OCI-LY1 (cell line): ENCODE measurements around the gene RAB15.

Experiments used
- H2AFZ ChIP-seq: fragments of 200-600 bp; sonication (generic), shearing (Covaris generic); 2 replicates; pipeline ENCODE4 v1.6.0; 2014; ENCODE audit warnings: antibody characterized with exemption, mild to moderate bottlenecking, low read length
- H3F3A ChIP-seq: fragments of 200-600 bp; sonication (generic), shearing (Covaris generic); 2 replicates; pipeline ENCODE4 v1.6.0; 2014; ENCODE audit warnings: mild to moderate bottlenecking, antibody characterized with exemption, low read length, moderate library complexity; ENCODE audit not compliant: insufficient read depth
- H3K27ac ChIP-seq: fragments of 200-600 bp; sonication (generic); 2 replicates; pipeline ENCODE4 v1.5.1; 2014; ENCODE audit warnings: low read length, mixed run types, mild to moderate bottlenecking, low read depth; ENCODE audit not compliant: poor library complexity, severe bottlenecking
- H3K27me3 ChIP-seq: fragments of 200-600 bp; sonication (generic); 2 replicates; pipeline ENCODE4 v1.6.0; 2014; ENCODE audit warnings: antibody characterized with exemption, mild to moderate bottlenecking, low read length, moderate library complexity; ENCODE audit not compliant: insufficient read depth
- H3K36me3 ChIP-seq: fragments of 200-600 bp; sonication (generic); 2 replicates; pipeline ENCODE4 v1.6.1; 2014; ENCODE audit warnings: mild to moderate bottlenecking, antibody characterized with exemption, low read length, moderate library complexity, mixed read lengths; ENCODE audit not compliant: insufficient read depth
- H3K4me1 ChIP-seq: fragments of 200-600 bp; sonication (generic); 2 replicates; pipeline ENCODE4 v1.5.1; 2014; ENCODE audit warnings: mild to moderate bottlenecking, low read length, moderate library complexity; ENCODE audit not compliant: insufficient read depth, severe bottlenecking
- H3K4me2 ChIP-seq: fragments of 200-600 bp; sonication (generic), shearing (Covaris generic); 2 replicates; pipeline ENCODE4 v1.6.1; 2014; ENCODE audit warnings: low read length
- H3K4me3 ChIP-seq: fragments of 200-600 bp; sonication (generic); 2 replicates; pipeline ENCODE4 v1.5.1; 2014; ENCODE audit warnings: low read length, low read depth, mild to moderate bottlenecking, mixed read lengths; ENCODE audit not compliant: poor library complexity, severe bottlenecking
- H3K79me2 ChIP-seq: fragments of 200-600 bp; shearing (Covaris generic); 2 replicates; pipeline ENCODE4 v1.6.1; 2016; ENCODE audit warnings: mixed run types, low read length, mixed read lengths; ENCODE audit not compliant: insufficient read depth
- H3K9ac ChIP-seq: fragments of 200-600 bp; sonication (generic), shearing (Covaris generic); 2 replicates; pipeline ENCODE4 v1.6.1; 2014; ENCODE audit warnings: mild to moderate bottlenecking, low read length, mixed read lengths
- H3K9me2 ChIP-seq: fragments of 200-600 bp; sonication (generic), shearing (Covaris generic); 2 replicates; pipeline ENCODE4 v1.6.1; 2014; ENCODE audit warnings: low read depth, mild to moderate bottlenecking, low read length, mixed read lengths
- H3K9me3 ChIP-seq: fragments of 200-600 bp; shearing (Covaris generic); 2 replicates; pipeline ENCODE4 v1.6.1; 2014; ENCODE audit warnings: low read length, mixed read lengths
- H4K20me1 ChIP-seq: fragments of 200-600 bp; sonication (generic), shearing (Covaris generic); 2 replicates; pipeline ENCODE4 v1.6.0; 2016; ENCODE audit warnings: mild to moderate bottlenecking, low read length; ENCODE audit not compliant: insufficient read depth
- EZH2 ChIP-seq: fragments of 200-600 bp; sonication (generic), shearing (Covaris generic); IDR thresholded peaks from 2 replicates; pipeline ENCODE4 v1.8.0; 2017; ENCODE audit warnings: borderline replicate concordance, mixed run types, mild to moderate bottlenecking, antibody characterized with exemption, low read length, moderate library complexity, mixed read lengths
- TF ChIP-seq, protein P1 (sequence below): fragments of 200-600 bp; sonication (generic), shearing (Covaris generic); IDR thresholded peaks from 2 replicates; pipeline ENCODE4 v1.5.1; 2017; ENCODE audit warnings: mild to moderate bottlenecking, antibody characterized with exemption, low read length, moderate library complexity, mixed read lengths

Gene RAB15

DNA sequence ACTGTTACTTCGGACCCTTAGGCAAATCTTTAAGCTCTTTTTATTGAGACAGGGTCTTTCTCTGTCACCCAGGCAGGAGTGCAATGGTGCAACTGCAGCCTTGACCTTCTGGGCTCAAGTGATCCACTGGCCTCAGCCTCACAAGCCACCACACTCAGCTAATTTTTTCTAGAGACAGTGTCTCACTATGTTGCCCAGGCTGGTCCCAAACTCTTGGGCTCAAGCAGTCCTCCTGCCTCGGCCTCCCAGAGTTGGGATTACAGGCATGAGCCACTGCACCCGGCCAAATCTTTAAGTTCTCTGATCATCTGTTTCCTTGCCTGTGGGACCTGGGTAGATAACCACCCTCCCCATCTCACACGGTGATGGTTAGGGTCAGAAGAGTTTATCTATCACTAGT, 27.3 kb downstream of the RAB15 start:
- Histone ChIP-seq H3K4me1 (no peaks in the 10 kb centered on the region), H3K9me3 (no peaks in the 10 kb centered on the region), H3K9ac (no peak overlapping the region), H3K79me2 (no peaks in the 10 kb centered on the region), H3K27ac (no peak overlapping the region), H4K20me1 (no peaks in the 10 kb centered on the region), H3K27me3 (no peaks in the 10 kb centered on the region), H3K4me2 (no peak overlapping the region), H3K9me2 (no peaks in the 10 kb centered on the region), H2AFZ (no peak overlapping the region), H3F3A (no peaks in the 10 kb centered on the region), H3K4me3 (no peak overlapping the region), H3K36me3 (peaks cover 17% of the 10 kb centered on the region; the same call in 1 of the 2 replicates)
- TF ChIP-seq EZH2: no peak
- TF ChIP-seq, protein P1, sequence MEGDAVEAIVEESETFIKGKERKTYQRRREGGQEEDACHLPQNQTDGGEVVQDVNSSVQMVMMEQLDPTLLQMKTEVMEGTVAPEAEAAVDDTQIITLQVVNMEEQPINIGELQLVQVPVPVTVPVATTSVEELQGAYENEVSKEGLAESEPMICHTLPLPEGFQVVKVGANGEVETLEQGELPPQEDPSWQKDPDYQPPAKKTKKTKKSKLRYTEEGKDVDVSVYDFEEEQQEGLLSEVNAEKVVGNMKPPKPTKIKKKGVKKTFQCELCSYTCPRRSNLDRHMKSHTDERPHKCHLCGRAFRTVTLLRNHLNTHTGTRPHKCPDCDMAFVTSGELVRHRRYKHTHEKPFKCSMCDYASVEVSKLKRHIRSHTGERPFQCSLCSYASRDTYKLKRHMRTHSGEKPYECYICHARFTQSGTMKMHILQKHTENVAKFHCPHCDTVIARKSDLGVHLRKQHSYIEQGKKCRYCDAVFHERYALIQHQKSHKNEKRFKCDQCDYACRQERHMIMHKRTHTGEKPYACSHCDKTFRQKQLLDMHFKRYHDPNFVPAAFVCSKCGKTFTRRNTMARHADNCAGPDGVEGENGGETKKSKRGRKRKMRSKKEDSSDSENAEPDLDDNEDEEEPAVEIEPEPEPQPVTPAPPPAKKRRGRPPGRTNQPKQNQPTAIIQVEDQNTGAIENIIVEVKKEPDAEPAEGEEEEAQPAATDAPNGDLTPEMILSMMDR: no peak

DNA sequence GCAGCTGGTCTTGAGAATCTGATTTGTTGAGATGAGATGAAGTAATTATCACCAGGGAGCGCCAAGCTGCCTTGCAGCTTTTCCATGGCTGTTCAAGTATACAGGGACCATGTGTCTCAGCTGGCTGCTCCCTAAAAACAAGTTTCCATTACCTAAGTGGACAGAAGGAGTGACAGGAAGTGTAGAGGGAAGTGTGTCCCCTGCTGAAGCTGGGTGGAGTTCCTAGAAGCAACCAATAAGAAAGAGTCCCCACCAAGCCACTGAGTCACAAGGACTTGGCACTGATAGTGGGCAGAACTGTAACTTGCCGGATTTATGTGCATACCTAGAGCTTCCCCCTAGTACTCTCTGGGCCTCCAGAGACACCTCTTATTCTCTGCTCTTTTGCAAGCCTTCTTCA, 28.1 kb downstream of the RAB15 start:
- Histone ChIP-seq H3K9me3 (no peaks in the 10 kb centered on the region), H3K27ac (no peak overlapping the region), H3K4me3 (no peak overlapping the region), H4K20me1 (no peaks in the 10 kb centered on the region), H2AFZ (no peak overlapping the region), H3K4me2 (no peak overlapping the region), H3K79me2 (no peaks in the 10 kb centered on the region), H3K9ac (no peak overlapping the region), H3K36me3 (peaks cover 20% of the 10 kb centered on the region; the same call in 1 of the 2 replicates), H3F3A (no peaks in the 10 kb centered on the region), H3K4me1 (no peaks in the 10 kb centered on the region), H3K9me2 (no peaks in the 10 kb centered on the region), H3K27me3 (no peaks in the 10 kb centered on the region)
- TF ChIP-seq EZH2: no peak
- TF ChIP-seq, protein P1: no peak

DNA sequence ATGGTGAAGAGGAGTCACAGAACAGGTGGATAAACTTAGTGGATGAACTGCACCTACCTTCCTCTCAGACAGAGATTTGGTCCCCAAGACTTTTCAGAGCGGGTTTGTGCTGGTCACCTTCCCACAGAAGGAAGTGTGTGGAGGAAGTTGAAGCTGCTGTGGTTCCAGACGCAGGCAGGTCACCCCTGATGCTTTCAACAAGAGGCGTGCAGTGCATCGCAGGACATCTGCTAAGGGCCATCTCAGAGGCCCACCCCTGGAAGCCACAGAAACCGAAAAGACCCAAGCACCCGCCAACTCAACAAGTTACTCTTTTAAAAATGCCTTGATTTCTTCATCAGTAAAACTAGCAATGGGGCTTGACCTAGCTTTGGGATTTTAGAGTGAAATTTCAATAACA, 28.6 kb downstream of the RAB15 start:
- Histone ChIP-seq H3K4me2 (no peak overlapping the region), H3K9ac (no peak overlapping the region), H3K27ac (no peak overlapping the region), H3K4me3 (no peak overlapping the region), H3K36me3 (peaks cover 22% of the 10 kb centered on the region; the same call in 1 of the 2 replicates), H3F3A (no peaks in the 10 kb centered on the region), H3K27me3 (no peaks in the 10 kb centered on the region), H3K9me3 (no peaks in the 10 kb centered on the region), H3K4me1 (no peaks in the 10 kb centered on the region), H2AFZ (no peak overlapping the region), H3K79me2 (no peaks in the 10 kb centered on the region), H3K9me2 (no peaks in the 10 kb centered on the region), H4K20me1 (no peaks in the 10 kb centered on the region)
- TF ChIP-seq EZH2: no peak
- TF ChIP-seq, protein P1: no peak
